MV-4-11 (cell line): ENCODE measurements around the gene SLC51B.
"Not testable (repeated sequence)": the region's sequence is repeated elsewhere in the genome, so short reads cannot be mapped to it uniquely, and the experiment has no call there.

ENCODE experiments used
- DNase-seq: peaks from one replicate; lab custom pipeline; 2025; lab: John Stamatoyannopoulos, UW

SLC51B gene

GRCh38 chr15:65044724-65045481, at the start of gene SLC51B:
Gene SLC51B, plus strand, starts transcription at chr15:65045387. Its CDS starts 4,618 bp downstream, at chr15:65050005.
- no peak for DNase-seq

- DNase-seq, result no peak
Measured at GRCh38 chr15:64997066-64997465, 48.1 kb upstream of the SLC51B start.

DNA sequence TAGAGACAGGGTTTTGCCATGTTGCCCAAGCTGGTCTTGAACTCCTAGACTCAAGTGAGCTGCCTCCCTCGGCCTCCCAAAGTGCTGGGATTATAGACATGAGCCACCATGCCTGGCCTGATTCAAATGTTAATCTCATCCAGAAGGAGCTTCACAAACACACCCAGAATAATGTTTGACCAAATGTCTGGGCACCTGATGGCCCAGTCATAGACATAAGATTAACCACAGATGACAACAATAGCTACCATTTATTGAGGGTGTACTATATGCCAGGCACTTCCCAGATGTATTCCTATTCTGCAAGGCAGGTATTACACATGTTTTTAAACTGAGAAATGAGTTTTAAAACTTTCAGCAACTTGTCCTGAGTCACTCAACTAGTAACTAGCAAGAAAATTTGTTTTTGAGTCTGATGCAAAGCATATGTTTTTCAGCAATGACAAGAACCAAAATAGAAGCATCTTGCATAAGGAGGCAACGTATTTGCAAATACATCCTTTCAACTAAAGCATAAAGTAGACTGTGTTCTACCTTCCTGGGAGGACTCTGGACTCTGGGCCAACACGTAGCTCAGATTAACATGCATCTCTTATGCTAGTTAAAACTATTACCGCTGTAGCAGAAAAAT, 47.3 kb upstream of the SLC51B start:
- DNase-seq, result no peak

GRCh38 chr15:65004993-65005392, 40.2 kb upstream of the SLC51B start:
- no peak for DNase-seq

DNA sequence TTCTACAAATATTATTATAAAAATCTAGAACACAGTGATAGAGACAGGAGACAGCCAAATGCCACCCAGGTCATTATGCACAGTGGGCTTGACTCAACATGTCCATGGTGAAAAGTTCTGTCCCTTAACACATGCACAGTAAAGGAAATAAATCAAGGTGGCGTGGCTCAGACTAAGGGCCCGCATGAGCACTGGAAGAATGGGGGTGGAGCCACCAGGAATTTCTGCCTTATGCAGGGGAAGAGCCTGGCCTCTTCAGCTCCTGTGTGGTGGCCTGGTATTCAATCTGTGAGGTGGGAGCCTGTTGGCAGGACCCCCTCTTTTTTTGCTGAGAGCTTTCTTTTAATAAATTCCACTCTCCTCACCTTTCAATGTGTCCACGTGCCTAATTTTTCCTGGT, 38.3 kb upstream of the SLC51B start:
- no peak for DNase-seq

DNA sequence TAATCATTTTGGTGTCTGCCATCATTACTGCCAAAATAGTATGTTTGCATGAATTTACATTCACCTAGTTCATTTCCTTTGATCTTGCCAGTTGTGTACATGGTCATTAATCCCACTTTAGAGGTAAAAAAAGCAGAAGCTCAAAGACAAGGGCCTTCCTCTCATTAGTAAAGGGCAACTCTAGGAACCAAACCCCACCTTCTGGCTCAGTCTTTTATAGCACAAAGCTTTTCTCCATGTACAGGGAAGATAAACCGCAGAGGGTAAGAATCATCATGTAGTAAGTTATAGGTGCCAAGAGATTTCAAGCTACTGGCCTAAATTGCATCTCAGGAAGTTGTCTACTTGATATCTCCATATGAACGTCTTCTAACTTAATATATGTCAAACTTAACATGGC, 36.2 kb upstream of the SLC51B start:
- DNase-seq, result peak; percentile 34

- DNase-seq, result not testable (repeated sequence)
Measured at GRCh38 chr15:65011198-65011597, 34.0 kb upstream of the SLC51B start.

GRCh38 chr15:65020419-65020818, 24.8 kb upstream of the SLC51B start:
- no peak for DNase-seq

GRCh38 chr15:65021488-65021887, 23.7 kb upstream of the SLC51B start:
- DNase-seq, result no peak

- no peak for DNase-seq
Measured at GRCh38 chr15:65026756-65027155, 18.4 kb upstream of the SLC51B start.

- peak; percentile 66 for DNase-seq
Measured at GRCh38 chr15:65027593-65027992, 17.6 kb upstream of the SLC51B start.

DNA sequence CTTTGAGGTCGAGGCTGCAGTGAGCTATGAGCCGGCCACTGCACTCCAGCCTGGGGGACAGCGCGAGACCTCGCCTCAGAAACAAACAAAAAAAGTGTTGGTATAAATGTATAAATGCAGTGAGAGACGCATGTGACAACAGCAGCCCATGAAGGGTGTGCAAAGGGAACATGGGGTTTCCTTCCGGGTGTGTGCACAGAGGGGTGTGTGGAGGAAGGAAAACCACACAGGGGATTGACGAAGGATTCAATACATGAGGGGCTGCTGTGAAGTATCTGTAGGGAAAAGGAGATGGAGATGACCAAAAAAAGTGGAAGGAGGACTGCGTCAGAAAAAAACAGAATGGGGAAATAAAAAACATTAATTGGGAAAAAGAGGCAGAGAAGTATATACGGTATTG, 16.8 kb upstream of the SLC51B start:
- no peak for DNase-seq

- DNase-seq, result peak; percentile 59
Measured at GRCh38 chr15:65028921-65029735, 16.1 kb upstream of the SLC51B start, which contains the start of gene MTFMT. Gene MTFMT, minus strand, starts transcription at chr15:65029639. Its CDS starts 26 bp downstream, at chr15:65029613.

- no peak for DNase-seq
Measured at GRCh38 chr15:65029736-65030208, 15.4 kb upstream of the SLC51B start.

DNA sequence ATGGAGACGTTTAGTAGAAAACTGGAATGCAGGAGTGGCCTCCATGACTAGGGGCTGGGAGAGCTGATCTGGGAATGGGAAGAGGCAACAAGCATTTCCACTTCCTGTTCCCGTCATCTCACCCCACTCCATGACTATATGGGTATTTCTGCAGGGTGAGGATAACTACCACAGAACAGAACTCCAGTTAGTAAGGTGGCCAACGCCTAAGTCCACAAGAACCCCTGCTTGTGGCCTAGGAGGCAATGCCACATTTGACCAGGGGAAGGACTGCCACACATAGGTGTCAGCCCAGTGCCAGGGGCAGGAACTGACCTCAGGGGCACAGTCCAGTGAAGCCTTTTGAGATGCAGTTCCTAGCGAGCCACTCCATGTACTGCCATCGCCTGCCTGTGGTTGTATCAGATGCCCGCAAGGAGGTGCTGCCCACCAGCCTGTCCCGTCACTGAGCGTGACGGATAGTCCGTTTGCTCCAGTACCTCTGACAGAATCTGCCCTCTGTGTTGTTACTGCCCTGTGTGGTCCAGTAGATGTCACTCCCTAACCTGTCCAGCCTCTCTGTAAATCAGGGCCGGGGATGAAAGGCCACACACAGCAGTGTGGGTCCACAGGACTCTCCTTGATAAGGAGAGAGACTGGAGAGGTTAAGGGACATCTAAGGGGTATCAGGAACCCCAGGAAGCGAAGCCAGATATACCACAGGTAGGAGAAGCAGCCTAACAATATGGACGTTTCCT, 12.2 kb upstream of the SLC51B start:
- DNase-seq, result peak; percentile 34

DNA sequence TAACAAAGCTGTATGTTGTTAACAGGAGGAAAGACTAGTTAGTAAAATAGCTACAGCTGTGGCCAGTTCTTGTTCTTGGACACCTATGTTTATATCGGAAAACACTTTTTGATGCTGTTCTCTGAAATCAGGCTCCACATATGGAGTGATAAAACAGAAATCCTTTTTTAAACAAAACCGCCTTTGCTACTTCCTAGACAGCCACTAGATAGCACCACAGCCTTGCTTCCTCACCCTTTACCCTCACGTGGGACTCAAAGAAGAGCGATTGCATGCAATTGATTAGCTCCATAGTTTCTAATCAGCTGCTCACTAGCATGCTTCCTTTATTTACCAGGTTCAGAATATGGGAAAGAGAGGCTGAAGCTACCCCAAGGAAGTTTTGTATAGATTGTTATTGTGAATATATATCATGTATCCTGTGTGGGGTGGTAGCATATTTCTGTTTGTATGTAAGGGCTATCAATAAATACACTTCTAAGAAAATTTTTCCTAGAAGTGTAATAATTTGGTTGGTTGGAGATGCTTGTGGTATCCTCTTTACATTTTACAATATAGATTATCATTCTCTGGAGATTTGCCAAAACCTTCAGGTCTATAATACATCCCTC, 11.4 kb upstream of the SLC51B start:
- peak; percentile 38 for DNase-seq

- no peak for DNase-seq
Measured at GRCh38 chr15:65034719-65035118, 10.5 kb upstream of the SLC51B start.

- DNase-seq, result no peak
Measured at GRCh38 chr15:65037309-65037708, 7.9 kb upstream of the SLC51B start.

DNA sequence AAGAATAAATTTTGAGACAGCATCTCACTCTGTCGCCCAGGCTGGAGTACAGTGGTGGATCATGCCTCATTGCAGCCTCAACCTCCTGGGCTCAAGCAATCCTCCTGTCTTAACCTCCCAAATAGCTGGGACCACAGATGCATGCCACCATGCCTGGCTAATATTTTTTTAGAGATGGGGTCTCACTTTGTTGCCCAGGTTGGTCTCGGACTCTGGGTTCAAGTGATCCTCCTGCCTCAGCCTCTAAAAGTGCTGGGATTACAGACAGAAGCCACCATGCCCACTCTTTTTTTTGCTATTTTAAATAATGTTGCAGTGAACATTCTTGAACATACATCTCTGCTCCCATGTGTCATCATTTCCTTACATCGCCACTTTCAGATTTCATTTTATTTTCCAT, 6.8 kb upstream of the SLC51B start:
- DNase-seq, result no peak

- no peak for DNase-seq
Measured at GRCh38 chr15:65038836-65039235, 6.4 kb upstream of the SLC51B start.

DNA sequence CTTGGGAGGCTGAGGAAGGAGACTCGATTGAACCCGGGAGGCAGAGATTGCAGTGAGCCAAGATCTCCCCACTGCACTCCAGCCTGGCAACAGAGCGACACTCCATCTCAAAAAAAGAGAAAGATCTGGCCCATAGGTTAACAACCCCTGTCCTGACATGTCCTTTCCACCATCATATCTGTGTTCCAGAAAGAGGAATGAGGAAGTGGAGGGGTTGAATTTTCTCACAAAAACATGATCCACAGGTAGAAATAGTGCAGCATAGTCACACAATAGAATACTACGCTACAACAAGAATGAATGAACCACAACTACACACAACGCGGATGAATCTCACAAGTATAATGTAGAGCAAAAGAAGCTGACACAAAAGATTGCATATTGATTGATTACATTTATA, 4.7 kb upstream of the SLC51B start:
- no peak for DNase-seq
